ENCODE data around the gene ZP3. TPM values are rescaled to one million over a fixed set of nuclear protein-coding genes. Genes with fewer than 3 reads are reported as not detected.

ZP3 gene
- total and polyA plus RNA-seq, 10 of the 15 experiments (the other 5 are each of a cell fraction or from before 2014, with no cell fraction given): 0.39 to 5.1 (median 2.5) TPM

DNA sequence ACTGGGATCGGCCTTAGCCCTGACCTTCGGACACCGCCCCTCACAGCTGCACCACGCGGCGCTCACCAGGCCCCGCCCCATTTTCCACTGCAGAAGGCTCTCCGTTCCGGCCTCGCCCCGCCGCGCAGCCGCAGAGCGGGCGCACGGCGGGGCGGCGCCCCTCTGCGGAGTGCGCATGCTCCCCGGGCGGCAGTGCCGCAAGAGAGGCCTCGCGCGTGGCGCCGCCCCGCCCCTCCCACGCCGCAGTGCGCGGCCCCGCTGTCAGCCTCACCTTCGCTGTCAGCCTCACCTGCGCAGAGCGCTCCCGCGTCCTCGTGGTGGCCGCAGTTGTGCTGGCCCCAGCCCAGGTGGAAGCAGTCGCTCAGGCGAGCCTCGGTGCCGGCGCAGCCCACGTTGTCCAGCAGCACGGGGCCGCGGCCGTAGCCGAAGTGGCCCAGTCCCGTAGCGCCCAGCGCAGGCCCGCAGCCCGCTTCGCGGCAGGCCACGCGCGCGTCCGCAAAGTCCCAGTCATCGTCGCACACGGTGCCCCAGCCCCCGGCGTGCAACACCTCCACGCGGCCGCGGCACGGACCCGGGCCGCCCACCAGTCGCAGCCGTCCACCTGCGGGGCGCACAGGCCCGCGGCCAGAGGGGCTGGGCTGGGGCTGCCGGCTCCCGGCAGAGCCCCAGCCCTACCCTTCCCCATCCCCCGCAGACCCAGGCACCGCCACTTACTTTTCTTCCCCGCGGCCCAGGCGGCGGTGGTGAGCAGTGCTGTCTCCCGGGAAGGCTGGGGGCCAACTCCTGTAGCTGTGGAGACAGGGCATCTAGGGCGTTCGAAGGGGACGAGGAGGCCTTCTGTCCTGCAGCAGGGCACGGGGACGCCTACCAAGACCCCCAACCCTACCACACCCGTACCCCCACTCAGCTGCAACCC lies 31.4 kb upstream of the ZP3 start (continued):
- TF ChIP-seq, protein P1, sequence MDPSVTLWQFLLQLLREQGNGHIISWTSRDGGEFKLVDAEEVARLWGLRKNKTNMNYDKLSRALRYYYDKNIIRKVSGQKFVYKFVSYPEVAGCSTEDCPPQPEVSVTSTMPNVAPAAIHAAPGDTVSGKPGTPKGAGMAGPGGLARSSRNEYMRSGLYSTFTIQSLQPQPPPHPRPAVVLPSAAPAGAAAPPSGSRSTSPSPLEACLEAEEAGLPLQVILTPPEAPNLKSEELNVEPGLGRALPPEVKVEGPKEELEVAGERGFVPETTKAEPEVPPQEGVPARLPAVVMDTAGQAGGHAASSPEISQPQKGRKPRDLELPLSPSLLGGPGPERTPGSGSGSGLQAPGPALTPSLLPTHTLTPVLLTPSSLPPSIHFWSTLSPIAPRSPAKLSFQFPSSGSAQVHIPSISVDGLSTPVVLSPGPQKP (IDR thresholded peaks at IDR 0.05; ENCODE audit: low read depth, low read length): 0 out of 2 replicates have a peak, but pooled peaks have one; percentile 24
- TF ChIP-seq IRF3 (IDR thresholded peaks at IDR 0.05) (no peak), ZNF687 (IDR thresholded peaks at IDR 0.05) (peak; percentile 94), ZNF592 (IDR thresholded peaks at IDR 0.05) (no peak), NR2F1 (conservative IDR thresholded peaks at IDR 0.05) (peak; percentile 86), NFYA (IDR thresholded peaks at IDR 0.05; ENCODE audit: borderline replicate concordance, low read depth, low read length) (no peak), POLR2AphosphoS5 (IDR thresholded peaks at IDR 0.05; ENCODE audit: low read length) (peak; percentile 46; the same call in 1 of the 2 replicates), ETV6 (conservative IDR thresholded peaks at IDR 0.05 in 1 of 2, IDR thresholded peaks at IDR 0.05 in 1 of 2; ENCODE audit: borderline replicate concordance in 1 of 2, low read depth in 1 of 2) (no peak), BHLHE40 (IDR thresholded peaks at IDR 0.05; ENCODE audit: borderline replicate concordance in 1 of 2, low read depth in 2 of 2, low read length in 1 of 2) (peak in 1 of 2 experiments; percentile 69; a peak in 2 of 4 replicates), SPI1 (IDR thresholded peaks at IDR 0.05; ENCODE audit: borderline replicate concordance, insufficient read depth, low read depth, low read length) (no peak), IKZF1 (conservative IDR thresholded peaks at IDR 0.05) (peak; percentile 96), HDAC6 (IDR thresholded peaks at IDR 0.05; ENCODE audit: unreplicated experiment) (no peak)
- TF ChIP-seq, protein P2, sequence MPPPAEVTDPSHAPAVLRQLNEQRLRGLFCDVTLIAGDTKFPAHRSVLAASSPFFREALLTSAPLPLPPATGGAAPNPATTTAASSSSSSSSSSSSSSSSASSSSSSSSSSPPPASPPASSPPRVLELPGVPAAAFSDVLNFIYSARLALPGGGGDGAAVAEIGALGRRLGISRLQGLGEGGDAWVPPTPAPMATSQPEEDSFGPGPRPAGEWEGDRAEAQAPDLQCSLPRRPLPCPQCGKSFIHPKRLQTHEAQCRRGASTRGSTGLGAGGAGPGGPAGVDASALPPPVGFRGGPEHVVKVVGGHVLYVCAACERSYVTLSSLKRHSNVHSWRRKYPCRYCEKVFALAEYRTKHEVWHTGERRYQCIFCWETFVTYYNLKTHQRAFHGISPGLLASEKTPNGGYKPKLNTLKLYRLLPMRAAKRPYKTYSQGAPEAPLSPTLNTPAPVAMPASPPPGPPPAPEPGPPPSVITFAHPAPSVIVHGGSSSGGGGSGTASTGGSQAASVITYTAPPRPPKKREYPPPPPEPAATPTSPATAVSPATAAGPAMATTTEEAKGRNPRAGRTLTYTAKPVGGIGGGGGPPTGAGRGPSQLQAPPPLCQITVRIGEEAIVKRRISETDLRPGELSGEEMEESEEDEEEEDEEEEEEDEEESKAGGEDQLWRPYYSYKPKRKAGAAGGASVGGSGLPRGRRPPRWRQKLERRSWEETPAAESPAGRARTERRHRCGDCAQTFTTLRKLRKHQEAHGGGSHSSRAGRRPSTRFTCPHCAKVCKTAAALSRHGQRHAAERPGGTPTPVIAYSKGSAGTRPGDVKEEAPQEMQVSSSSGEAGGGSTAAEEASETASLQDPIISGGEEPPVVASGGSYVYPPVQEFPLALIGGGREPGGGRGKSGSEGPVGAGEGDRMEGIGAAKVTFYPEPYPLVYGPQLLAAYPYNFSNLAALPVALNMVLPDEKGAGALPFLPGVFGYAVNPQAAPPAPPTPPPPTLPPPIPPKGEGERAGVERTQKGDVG (CRISPR knock-in tag; IDR thresholded peaks at IDR 0.05): no peak

Data from GM12878 (cell line).